Natural killer cell treated with Interleukin-12 subunit alpha and Interleukin-12 subunit beta and Interleukin-15 and Interleukin-18, amount 100 ng/mL, for 72 hours (primary cell): ENCODE measurements around the gene CCR1. TPM values are rescaled to one million over a fixed set of nuclear protein-coding genes. Genes with fewer than 3 reads are reported as not detected.
A peak's percentile ranks its signal among the peaks of the same experiment; 100 is the strongest.

ENCODE experiments used
- ATAC-seq, 2 donors: fragments of 150-1000 bp; cut with Tn5 transposase in 1 of 2; sonication (Bioruptor Pico), chemical (Tn5 transposase) in 1 of 2; 2 replicates each; pipeline ENCODE4 v1.10.0; 2021
- DNase-seq: peaks from one replicate; pipeline ENCODE4 v3.0.0; 2022; ENCODE audit warnings: low spot score
- H3K27ac Mint-ChIP-seq, 2 donors: 1 replicate in 1 of 2; 2 replicates in 1 of 2; pipeline ENCODE4 v1.8.0; 2022; ENCODE audit warnings: mixed read lengths in 2 of 2, mild to moderate bottlenecking in 1 of 2, moderate library complexity in 1 of 2
- H3K27me3 Mint-ChIP-seq, 2 donors: 1 replicate in 1 of 2; 2 replicates in 1 of 2; pipeline ENCODE4 v1.8.0; 2022; ENCODE audit warnings: mixed read lengths in 2 of 2
- H3K36me3 Mint-ChIP-seq: one replicate; pipeline ENCODE4 v1.8.0; 2022; ENCODE audit warnings: mixed read lengths
- H3K4me1 Mint-ChIP-seq, 2 donors: 1 replicate in 1 of 2; 2 replicates in 1 of 2; pipeline ENCODE4 v1.8.0; 2022; ENCODE audit warnings: low read depth in 2 of 2, mixed read lengths in 2 of 2, mild to moderate bottlenecking in 1 of 2
- H3K4me3 Mint-ChIP-seq: one replicate; pipeline ENCODE4 v1.8.0; 2022; ENCODE audit warnings: mixed read lengths
- H3K9me3 Mint-ChIP-seq: 2 replicates; pipeline ENCODE4 v1.8.0; 2022; ENCODE audit warnings: mixed read lengths
- total RNA-seq, 2 donors: library from RNA; stranded (reverse); gene quantifications; one replicate each; pipeline ENCODE4 v1.2.3, GENCODE V29; 2022

Gene CCR1
- total RNA-seq, 2 donors from 2014 or later, result 52.2 to 92.2 TPM

- Mint-ChIP-seq H3K4me1 (peaks cover 71 to 82% of the 10 kb centered on the region in 2 donors), H3K27ac (peak overlapping the region; percentile 87 to 96), H3K4me3 (peak overlapping the region; percentile 77), H3K27me3 (no peaks in the 10 kb centered on the region), H3K36me3 (peaks cover 28% of the 10 kb centered on the region), H3K9me3 (no peaks in the 10 kb centered on the region)
- ATAC-seq, result no peak
- DNase-seq, result no peak
Observed at GRCh38 chr3:46205286-46205960, 2.7 kb downstream of the CCR1 start.

- no peak for DNase-seq
- H3K27me3 Mint-ChIP-seq, result no peaks in the 10 kb centered on the region
- no peaks in the 10 kb centered on the region for H3K9me3 Mint-ChIP-seq
- ATAC-seq, result no peak
- H3K36me3 Mint-ChIP-seq, result peaks cover 28% of the 10 kb centered on the region
- peaks cover 66 to 74% of the 10 kb centered on the region in 2 donors for H3K4me1 Mint-ChIP-seq
- peak overlapping the region; percentile 87 to 96 for H3K27ac Mint-ChIP-seq
- peak overlapping the region; percentile 43 for H3K4me3 Mint-ChIP-seq
Observed at GRCh38 chr3:46203681-46204080, 4.4 kb downstream of the CCR1 start.

GRCh38 chr3:46202535-46202934 is 5.6 kb downstream of the CCR1 start:
- peaks cover 30% of the 10 kb centered on the region for H3K36me3 Mint-ChIP-seq
- H3K9me3 Mint-ChIP-seq, result no peaks in the 10 kb centered on the region
- H3K4me3 Mint-ChIP-seq, result no peak overlapping the region
- no peaks in the 10 kb centered on the region for H3K27me3 Mint-ChIP-seq
- ATAC-seq, result no peak
- H3K27ac Mint-ChIP-seq, result peak overlapping the region in 1 of 2 donors; percentile 96
- peaks cover 57 to 63% of the 10 kb centered on the region in 2 donors for H3K4me1 Mint-ChIP-seq
- DNase-seq, result no peak

- no peak for DNase-seq
- Mint-ChIP-seq H3K9me3 (no peaks in the 10 kb centered on the region), H3K27me3 (no peaks in the 10 kb centered on the region), H3K4me1 (peaks cover 41 to 45% of the 10 kb centered on the region in 2 donors), H3K4me3 (no peak overlapping the region), H3K27ac (no peak overlapping the region), H3K36me3 (peaks cover 34% of the 10 kb centered on the region)
- no peak for ATAC-seq
Observed at GRCh38 chr3:46200790-46201189, 7.3 kb downstream of the CCR1 start.

- no peak for ATAC-seq
- Mint-ChIP-seq H3K4me3 (no peak overlapping the region), H3K4me1 (peaks cover 38 to 42% of the 10 kb centered on the region in 2 donors), H3K27ac (peak overlapping the region; percentile 17 to 73), H3K9me3 (no peaks in the 10 kb centered on the region), H3K27me3 (no peaks in the 10 kb centered on the region), H3K36me3 (peaks cover 36% of the 10 kb centered on the region)
- no peak for DNase-seq
Observed at GRCh38 chr3:46200211-46200610, 7.9 kb downstream of the CCR1 start.

- H3K4me1 Mint-ChIP-seq, result peaks cover 26 to 37% of the 10 kb centered on the region in 2 donors
- H3K27ac Mint-ChIP-seq, result no peak overlapping the region
- no peak for DNase-seq
- H3K27me3 Mint-ChIP-seq, result no peaks in the 10 kb centered on the region
- peaks cover 37% of the 10 kb centered on the region for H3K36me3 Mint-ChIP-seq
- no peak overlapping the region for H3K4me3 Mint-ChIP-seq
- no peak for ATAC-seq
- H3K9me3 Mint-ChIP-seq, result peaks cover 6% of the 10 kb centered on the region
Observed at GRCh38 chr3:46196261-46196957, 11.7 kb downstream of the CCR1 start.

GRCh38 chr3:46194868-46195553 is 13.1 kb downstream of the CCR1 start:
- peaks cover 6% of the 10 kb centered on the region for H3K9me3 Mint-ChIP-seq

GRCh38 chr3:46193436-46193835 is 14.7 kb downstream of the CCR1 start:
- Mint-ChIP-seq H3K9me3 (peaks cover 6% of the 10 kb centered on the region), H3K36me3 (peaks cover 35% of the 10 kb centered on the region), H3K27ac (no peak overlapping the region), H3K4me1 (peaks cover 24 to 34% of the 10 kb centered on the region in 2 donors), H3K4me3 (no peak overlapping the region), H3K27me3 (no peaks in the 10 kb centered on the region)
- no peak for ATAC-seq
- DNase-seq, result no peak

More at GRCh38 chr3:46194868-46195553, 13.1 kb downstream of the CCR1 start:
- Mint-ChIP-seq H3K4me1 (peaks cover 30 to 39% of the 10 kb centered on the region in 2 donors), H3K27ac (peak overlapping the region in 1 of 2 donors; percentile 91), H3K4me3 (no peak overlapping the region), H3K27me3 (no peaks in the 10 kb centered on the region), H3K36me3 (peaks cover 35% of the 10 kb centered on the region)
- ATAC-seq (no peak), DNase-seq (no peak)

- no peaks in the 10 kb centered on the region for H3K27me3 Mint-ChIP-seq
- H3K27ac Mint-ChIP-seq, result peak overlapping the region in 1 of 2 donors; percentile 34
- H3K4me3 Mint-ChIP-seq, result no peak overlapping the region
- ATAC-seq, result no peak
- H3K4me1 Mint-ChIP-seq, result peaks cover 29 to 38% of the 10 kb centered on the region in 2 donors
- peaks cover 35% of the 10 kb centered on the region for H3K36me3 Mint-ChIP-seq
- DNase-seq, result no peak
- H3K9me3 Mint-ChIP-seq, result peaks cover 6% of the 10 kb centered on the region
Observed at GRCh38 chr3:46192939-46193338, 15.2 kb downstream of the CCR1 start.

- H3K4me1 Mint-ChIP-seq, result peaks cover 41 to 50% of the 10 kb centered on the region in 2 donors
- DNase-seq, result no peak
- peak overlapping the region; percentile 44 to 70 for H3K27ac Mint-ChIP-seq
- peaks cover 6% of the 10 kb centered on the region for H3K9me3 Mint-ChIP-seq
- no peak overlapping the region for H3K4me3 Mint-ChIP-seq
- H3K36me3 Mint-ChIP-seq, result peaks cover 29% of the 10 kb centered on the region
- no peaks in the 10 kb centered on the region for H3K27me3 Mint-ChIP-seq
- ATAC-seq, result peak; percentile 52 to 66
Observed at GRCh38 chr3:46191730-46192129, 16.4 kb downstream of the CCR1 start.

GRCh38 chr3:46188708-46189107 is 19.4 kb downstream of the CCR1 start:
- no peak for ATAC-seq
- Mint-ChIP-seq H3K9me3 (no peaks in the 10 kb centered on the region), H3K4me3 (no peak overlapping the region), H3K36me3 (peaks cover 12% of the 10 kb centered on the region), H3K4me1 (peaks cover 60 to 63% of the 10 kb centered on the region in 2 donors), H3K27ac (peak overlapping the region; percentile 93 to 95), H3K27me3 (no peaks in the 10 kb centered on the region)
- no peak for DNase-seq

- no peaks in the 10 kb centered on the region for H3K27me3 Mint-ChIP-seq
- no peak for DNase-seq
- peak overlapping the region; percentile 69 for H3K4me3 Mint-ChIP-seq
- peaks cover 3% of the 10 kb centered on the region for H3K36me3 Mint-ChIP-seq
- no peaks in the 10 kb centered on the region for H3K9me3 Mint-ChIP-seq
- ATAC-seq, result peak; percentile 58 to 67
- peak overlapping the region; percentile 93 to 95 for H3K27ac Mint-ChIP-seq
- H3K4me1 Mint-ChIP-seq, result peaks cover 63 to 65% of the 10 kb centered on the region in 2 donors
Observed at GRCh38 chr3:46187876-46188275, 20.2 kb downstream of the CCR1 start.

- H3K4me1 Mint-ChIP-seq, result peaks cover 66 to 67% of the 10 kb centered on the region in 2 donors
- DNase-seq, result no peak
- no peaks in the 10 kb centered on the region for H3K27me3 Mint-ChIP-seq
- peak overlapping the region; percentile 69 for H3K4me3 Mint-ChIP-seq
- H3K27ac Mint-ChIP-seq, result peak overlapping the region; percentile 93 to 95
- H3K36me3 Mint-ChIP-seq, result peaks cover 5% of the 10 kb centered on the region
- peak; percentile 21 to 54 for ATAC-seq
- peaks cover 3% of the 10 kb centered on the region for H3K9me3 Mint-ChIP-seq
Observed at GRCh38 chr3:46187341-46187700, 20.8 kb downstream of the CCR1 start.
